Omental fat pad (tissue), 4 donors: ENCODE measurements around the gene KRT17. TPM values are rescaled to one million over a fixed set of nuclear protein-coding genes. Genes with fewer than 3 reads are reported as not detected.

ENCODE experiments used
- ATAC-seq: fragments of 150-250 bp; one replicate; pipeline ENCODE4 v1.9.1; 2016; ENCODE audit warnings: mild to moderate bottlenecking, moderate library complexity; ENCODE audit not compliant: low FRiP score
- DNase-seq: peaks from one replicate; pipeline ENCODE4 v3.0.0-alpha.2; 2019; ENCODE audit warnings: low spot score
- CTCF ChIP-seq, 3 donors: fragments of 450-650 bp; IDR thresholded peaks; one replicate each; pipeline ENCODE4 v1.5.1; 2016 to 2017; ENCODE audit warnings: antibody characterized with exemption in 3 of 3, mild to moderate bottlenecking in 3 of 3, moderate library complexity in 2 of 3
- total RNA-seq, 4 donors: library from RNA; depleted of rRNA; stranded (reverse); fragments of >200 nt; gene quantifications; one replicate each; pipeline ENCODE4 v1.1.0, GENCODE V29; 2016

The KRT17 gene
- total RNA-seq, 4 donors from 2014 or later = 0.56 TPM; not detected in 3

- DNase-seq = no peak
- no peak for ATAC-seq
- TF ChIP-seq CTCF (IDR thresholded peaks at IDR 0.05) = no peak
Measured at GRCh38 chr17:41638941-41639340, 14.6 kb upstream of the KRT17 start.

GRCh38 chr17:41638194-41638593 lies 13.8 kb upstream of the KRT17 start:
- TF ChIP-seq CTCF (IDR thresholded peaks at IDR 0.05) = no peak
- no peak for DNase-seq
- no peak for ATAC-seq

- ATAC-seq (no peak), DNase-seq (no peak)
- TF ChIP-seq CTCF (IDR thresholded peaks at IDR 0.05) = no peak
Measured at GRCh38 chr17:41636652-41637051, 12.3 kb upstream of the KRT17 start.

- DNase-seq = no peak
- TF ChIP-seq CTCF (IDR thresholded peaks at IDR 0.05) = no peak
- peak; percentile 55 for ATAC-seq
Measured at GRCh38 chr17:41635121-41636097, 11.0 kb upstream of the KRT17 start.

- DNase-seq (no peak), ATAC-seq (peak; percentile 12)
- TF ChIP-seq CTCF (IDR thresholded peaks at IDR 0.05) = no peak
Measured at GRCh38 chr17:41634639-41635038, 10.3 kb upstream of the KRT17 start.

GRCh38 chr17:41633556-41634199 lies 9.3 kb upstream of the KRT17 start:
- no peak for ATAC-seq
- no peak for DNase-seq

More at GRCh38 chr17:41633556-41634199, 9.3 kb upstream of the KRT17 start:
- no peak for TF ChIP-seq CTCF (IDR thresholded peaks at IDR 0.05)
